KMS-11 (cell line): ENCODE measurements around the gene MIDN.

Experiments
- H2AFZ ChIP-seq: fragments of 200-600 bp; sonication (generic); 2 replicates; pipeline ENCODE4 v1.6.1; 2016; ENCODE audit warnings: antibody characterized with exemption, mixed run types, low read depth
- H3K27ac ChIP-seq: fragments of 200-600 bp; sonication (generic); 2 replicates; pipeline ENCODE4 v1.6.1; 2016; ENCODE audit warnings: mild to moderate bottlenecking, mixed run types
- H3K27me3 ChIP-seq: fragments of 200-600 bp; sonication (generic); 2 replicates; pipeline ENCODE4 v1.6.1; 2017; ENCODE audit warnings: mild to moderate bottlenecking, low read depth, mixed run types, moderate library complexity; ENCODE audit not compliant: insufficient read depth
- H3K36me3 ChIP-seq: fragments of 200-600 bp; sonication (generic); 2 replicates; pipeline ENCODE4 v1.6.1; 2017; ENCODE audit warnings: mild to moderate bottlenecking, mixed run types; ENCODE audit not compliant: insufficient read depth
- H3K4me1 ChIP-seq: fragments of 200-600 bp; sonication (generic); 2 replicates; pipeline ENCODE4 v1.6.1; 2016; ENCODE audit warnings: mild to moderate bottlenecking, low read depth, mixed run types; ENCODE audit not compliant: poor library complexity, severe bottlenecking
- H3K4me2 ChIP-seq: fragments of 200-600 bp; sonication (generic); 2 replicates; pipeline ENCODE4 v1.7.0; 2016; ENCODE audit warnings: mild to moderate bottlenecking, mixed run types
- H3K4me3 ChIP-seq: fragments of 200-600 bp; sonication (generic); IDR thresholded peaks from 2 replicates; pipeline ENCODE4 v1.6.1; 2017; ENCODE audit warnings: low read depth, low read length, mixed read lengths; ENCODE audit not compliant: insufficient read depth
- H3K79me2 ChIP-seq: fragments of 200-600 bp; sonication (generic); 2 replicates; pipeline ENCODE4 v1.6.1; 2016; ENCODE audit warnings: low read depth, mixed run types; ENCODE audit not compliant: insufficient read depth
- H3K9ac ChIP-seq: fragments of 200-600 bp; sonication (generic); 2 replicates; pipeline ENCODE4 v1.6.1; 2016; ENCODE audit warnings: mild to moderate bottlenecking, mixed run types
- H4K20me1 ChIP-seq: fragments of 200-600 bp; sonication (generic); 2 replicates; pipeline ENCODE4 v1.6.1; 2016; ENCODE audit warnings: mild to moderate bottlenecking, mixed run types; ENCODE audit not compliant: insufficient read depth
- TF ChIP-seq, protein P1 (sequence below): fragments of 200-600 bp; sonication (generic); conservative IDR thresholded peaks from 2 replicates; pipeline ENCODE4 v1.6.1; 2017; ENCODE audit warnings: low read depth, mild to moderate bottlenecking, antibody characterized with exemption, low read length, moderate library complexity, mixed read lengths

MIDN gene

DNA sequence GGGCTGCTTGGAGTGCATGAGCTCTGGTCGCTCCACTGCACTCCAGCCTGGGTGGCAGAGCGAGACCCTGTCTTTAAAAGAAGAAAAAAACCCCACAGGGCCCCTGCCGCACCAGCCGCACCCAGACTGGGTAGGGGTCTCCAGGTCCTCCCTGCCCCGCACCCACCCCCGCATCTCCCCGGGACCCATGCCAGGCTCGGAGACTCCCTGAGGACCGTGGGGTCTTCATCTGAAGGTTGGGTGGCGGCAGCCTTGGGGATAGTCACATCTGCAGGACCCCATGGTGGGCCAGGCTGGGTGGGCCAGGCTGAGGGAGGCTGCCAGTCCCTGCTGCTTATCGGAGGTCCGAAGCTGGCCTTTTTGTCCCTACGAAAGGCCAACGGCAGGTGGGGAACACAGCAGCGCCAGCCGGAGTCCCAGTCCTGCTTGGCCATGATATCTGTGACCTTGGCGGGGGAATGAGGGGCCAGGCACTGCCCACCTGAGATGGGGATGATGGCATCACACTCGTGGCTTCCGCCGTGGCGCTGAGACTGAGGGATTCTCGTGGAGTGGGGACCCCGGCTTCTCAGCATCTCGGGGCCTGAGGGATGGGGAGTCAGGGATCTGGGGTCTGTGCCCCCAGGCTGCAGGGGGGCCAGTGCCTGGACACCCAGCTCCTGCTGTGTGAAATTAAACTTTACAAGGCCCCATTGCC, 48.3 kb downstream of the MIDN start:
- TF ChIP-seq, protein P1, sequence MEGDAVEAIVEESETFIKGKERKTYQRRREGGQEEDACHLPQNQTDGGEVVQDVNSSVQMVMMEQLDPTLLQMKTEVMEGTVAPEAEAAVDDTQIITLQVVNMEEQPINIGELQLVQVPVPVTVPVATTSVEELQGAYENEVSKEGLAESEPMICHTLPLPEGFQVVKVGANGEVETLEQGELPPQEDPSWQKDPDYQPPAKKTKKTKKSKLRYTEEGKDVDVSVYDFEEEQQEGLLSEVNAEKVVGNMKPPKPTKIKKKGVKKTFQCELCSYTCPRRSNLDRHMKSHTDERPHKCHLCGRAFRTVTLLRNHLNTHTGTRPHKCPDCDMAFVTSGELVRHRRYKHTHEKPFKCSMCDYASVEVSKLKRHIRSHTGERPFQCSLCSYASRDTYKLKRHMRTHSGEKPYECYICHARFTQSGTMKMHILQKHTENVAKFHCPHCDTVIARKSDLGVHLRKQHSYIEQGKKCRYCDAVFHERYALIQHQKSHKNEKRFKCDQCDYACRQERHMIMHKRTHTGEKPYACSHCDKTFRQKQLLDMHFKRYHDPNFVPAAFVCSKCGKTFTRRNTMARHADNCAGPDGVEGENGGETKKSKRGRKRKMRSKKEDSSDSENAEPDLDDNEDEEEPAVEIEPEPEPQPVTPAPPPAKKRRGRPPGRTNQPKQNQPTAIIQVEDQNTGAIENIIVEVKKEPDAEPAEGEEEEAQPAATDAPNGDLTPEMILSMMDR: no peak
- Histone ChIP-seq H3K9ac (no peak overlapping the region), H4K20me1 (no peaks in the 10 kb centered on the region), H3K4me2 (no peak overlapping the region), H3K4me3 (no peak overlapping the region), H3K27me3 (peaks cover 88% of the 10 kb centered on the region), H3K4me1 (peaks cover 17% of the 10 kb centered on the region), H2AFZ (no peak overlapping the region), H3K79me2 (no peaks in the 10 kb centered on the region), H3K36me3 (no peaks in the 10 kb centered on the region), H3K27ac (no peak overlapping the region)

DNA sequence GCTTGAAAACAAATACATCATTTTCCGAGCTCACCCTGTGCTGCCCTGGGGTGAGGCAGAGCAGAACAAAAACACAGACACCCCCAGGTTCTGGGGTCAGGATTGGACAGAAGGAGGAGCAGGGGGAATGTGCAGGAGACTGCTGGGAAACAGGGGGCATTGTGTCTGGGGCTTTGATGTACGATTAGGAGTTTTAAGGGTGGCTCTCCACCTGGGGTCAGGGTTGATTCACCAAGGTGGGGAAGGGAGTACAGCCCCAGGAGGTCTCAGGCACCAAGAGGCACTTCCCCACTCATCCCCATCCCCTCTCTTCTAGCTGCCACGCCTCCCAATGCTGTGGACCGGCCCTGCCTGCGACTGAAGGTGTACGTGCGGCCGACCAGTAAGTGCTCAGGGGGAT, 49.9 kb downstream of the MIDN start:
- Histone ChIP-seq H3K36me3 (no peaks in the 10 kb centered on the region), H2AFZ (no peak overlapping the region), H4K20me1 (no peaks in the 10 kb centered on the region), H3K27ac (no peak overlapping the region), H3K79me2 (no peaks in the 10 kb centered on the region), H3K4me1 (peaks cover 9% of the 10 kb centered on the region), H3K27me3 (peaks cover 85% of the 10 kb centered on the region), H3K4me2 (no peak overlapping the region), H3K4me3 (no peak overlapping the region), H3K9ac (no peak overlapping the region)
- TF ChIP-seq, protein P1: no peak

DNA sequence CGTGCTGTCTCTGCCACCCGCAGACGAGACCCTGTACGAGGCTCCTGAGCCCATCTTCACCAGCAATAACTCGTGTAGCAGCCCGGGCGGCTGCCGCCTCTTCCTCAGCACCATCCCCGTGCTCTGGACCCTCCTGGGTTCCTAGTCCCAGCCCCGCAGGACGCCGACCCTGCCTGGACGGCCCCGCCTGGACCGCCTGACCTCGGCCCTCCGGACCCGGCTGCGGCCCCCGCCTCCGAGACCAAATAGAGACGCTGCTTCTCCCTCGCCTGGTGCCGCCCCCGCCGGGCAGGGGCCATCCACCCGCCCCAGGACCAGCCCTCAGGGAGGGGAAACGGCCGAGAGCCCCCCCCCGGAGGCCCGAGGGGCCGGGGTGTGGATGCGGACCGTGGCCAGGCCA, 51.4 kb downstream of the MIDN start:
- no peaks in the 10 kb centered on the region for H4K20me1 ChIP-seq
- H3K79me2 ChIP-seq: no peaks in the 10 kb centered on the region
- H3K27me3 ChIP-seq: peaks cover 76% of the 10 kb centered on the region
- H3K4me1 ChIP-seq: peaks cover 18% of the 10 kb centered on the region
- H3K36me3 ChIP-seq: no peaks in the 10 kb centered on the region
- H3K4me2 ChIP-seq: no peak overlapping the region
- TF ChIP-seq, protein P1: no peak
- no peak overlapping the region for H3K4me3 ChIP-seq
- H3K27ac ChIP-seq: no peak overlapping the region
- no peak overlapping the region for H2AFZ ChIP-seq
- no peak overlapping the region for H3K9ac ChIP-seq

DNA sequence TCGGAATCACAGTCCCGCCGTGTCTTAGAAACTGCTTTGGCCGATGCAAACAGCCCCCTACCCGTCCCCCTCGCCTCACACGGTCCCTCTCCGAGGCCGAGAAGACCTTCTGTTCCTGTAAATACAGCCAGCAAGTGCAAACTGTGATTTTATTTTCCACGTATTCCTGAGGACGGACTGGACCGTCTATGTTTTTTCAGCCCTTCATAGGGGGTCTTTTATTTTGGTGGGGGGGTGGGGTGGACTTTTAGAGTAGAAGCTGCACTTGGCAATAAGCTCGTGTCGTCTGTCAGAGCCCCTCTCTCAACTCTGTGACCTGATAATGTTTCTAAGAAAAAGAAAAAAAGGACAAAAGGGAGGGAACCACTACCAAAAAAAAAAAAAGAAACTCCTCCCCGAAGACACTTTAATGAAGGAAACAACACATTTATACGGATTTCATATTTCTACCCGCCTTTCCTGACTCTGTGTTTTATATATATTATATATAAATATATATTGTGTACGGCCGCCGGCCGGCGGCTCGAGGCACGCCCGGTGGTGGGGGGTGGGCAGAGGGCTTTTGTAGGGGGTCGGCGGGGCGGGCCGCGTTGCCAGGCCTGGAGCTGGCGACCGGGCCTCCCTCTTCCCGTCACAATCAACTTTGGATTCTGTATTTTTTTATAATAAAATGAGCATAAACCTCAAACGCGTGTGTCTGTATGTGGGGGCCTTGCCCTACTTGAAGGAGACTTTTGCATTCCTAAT, 52.5 kb downstream of the MIDN start:
- TF ChIP-seq, protein P1: no peak
- Histone ChIP-seq H3K9ac (no peak overlapping the region), H3K27ac (no peak overlapping the region), H4K20me1 (no peaks in the 10 kb centered on the region), H3K36me3 (no peaks in the 10 kb centered on the region), H3K27me3 (peaks cover 73% of the 10 kb centered on the region), H2AFZ (no peak overlapping the region), H3K4me1 (peaks cover 18% of the 10 kb centered on the region), H3K4me2 (no peak overlapping the region), H3K4me3 (no peak overlapping the region), H3K79me2 (no peaks in the 10 kb centered on the region)
